ENCODE results near the gene GDF11.
"Not testable (repeated sequence)": the region's sequence is repeated elsewhere in the genome, so short reads cannot be mapped to it uniquely, and the experiment has no call there.

The GDF11 gene

GRCh38 chr12:55743406-55744339 is 751 bp downstream of the GDF11 start:
- peak; percentile 37 for DNase-seq

- DNase-seq = no peak
Observed at GRCh38 chr12:55744340-55745030, 1.6 kb downstream of the GDF11 start.

DNA sequence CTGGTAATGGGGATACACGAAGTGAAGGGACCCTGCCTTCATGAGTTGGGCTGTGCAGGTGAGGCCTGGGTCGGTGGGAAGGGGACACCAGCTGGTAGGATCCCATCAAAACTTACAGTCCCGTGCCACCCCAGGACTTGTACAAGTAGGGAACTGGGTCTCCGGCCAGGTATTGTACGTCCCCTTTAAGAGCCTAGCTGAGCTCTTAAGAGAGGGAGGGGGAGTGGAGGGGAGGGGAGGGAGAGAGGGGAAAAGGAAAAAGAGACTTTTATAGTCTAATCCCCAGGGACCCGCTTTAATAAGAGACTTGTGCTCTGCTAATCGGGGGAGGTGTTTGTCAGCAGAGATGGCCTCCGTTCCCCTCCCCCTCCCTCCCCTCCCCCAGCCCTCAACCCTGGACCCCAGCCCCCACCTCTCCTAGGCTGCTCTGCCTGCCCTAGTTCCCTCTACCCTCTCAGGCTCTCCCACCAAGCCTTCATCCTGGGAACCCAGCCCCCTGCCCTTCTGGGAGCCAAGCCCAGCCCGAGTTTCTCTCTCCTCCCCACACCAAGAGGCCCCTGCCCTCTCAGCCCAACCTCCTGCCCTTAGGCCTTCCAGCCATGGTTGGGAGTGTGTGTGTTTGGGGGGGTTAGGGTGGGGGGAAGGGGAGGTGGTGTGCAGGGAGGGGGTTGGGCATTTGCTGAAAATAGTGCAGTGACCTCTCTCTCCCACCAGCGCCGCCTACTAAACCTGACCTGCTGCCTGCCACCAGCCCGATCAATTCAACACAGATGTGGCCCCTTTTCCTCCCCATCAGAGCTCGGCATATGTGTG is 2.6 kb downstream of the GDF11 start:
- no peak for DNase-seq

- DNase-seq = no peak
Observed at GRCh38 chr12:55746174-55746912, 3.4 kb downstream of the GDF11 start.

- DNase-seq = no peak
Observed at GRCh38 chr12:55746913-55747231, 4.0 kb downstream of the GDF11 start.

DNA sequence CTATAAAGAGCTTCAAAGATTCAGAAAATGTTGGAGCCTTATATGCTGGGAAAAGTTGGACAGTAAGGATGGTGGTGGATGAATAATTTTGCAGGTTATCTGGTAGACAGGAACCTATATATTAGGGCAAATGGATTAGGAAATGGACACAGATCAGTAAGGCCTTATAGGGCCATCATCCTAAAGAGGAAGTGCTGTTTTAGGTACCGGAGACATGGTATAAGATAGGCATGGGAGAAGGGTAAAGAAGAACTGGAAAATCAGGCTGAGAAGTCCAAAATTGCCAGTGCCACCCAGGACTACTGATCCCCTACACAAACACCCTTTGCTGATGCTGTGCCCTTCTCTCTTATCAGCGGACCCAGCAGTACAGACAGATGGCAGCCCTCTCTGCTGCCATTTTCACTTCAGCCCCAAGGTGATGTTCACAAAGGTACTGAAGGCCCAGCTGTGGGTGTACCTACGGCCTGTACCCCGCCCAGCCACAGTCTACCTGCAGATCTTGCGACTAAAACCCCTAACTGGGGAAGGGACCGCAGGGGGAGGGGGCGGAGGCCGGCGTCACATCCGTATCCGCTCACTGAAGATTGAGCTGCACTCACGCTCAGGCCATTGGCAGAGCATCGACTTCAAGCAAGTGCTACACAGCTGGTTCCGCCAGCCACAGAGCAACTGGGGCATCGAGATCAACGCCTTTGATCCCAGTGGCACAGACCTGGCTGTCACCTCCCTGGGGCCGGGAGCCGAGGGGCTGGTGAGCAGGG is 5.5 kb downstream of the GDF11 start:
- DNase-seq = no peak

DNA sequence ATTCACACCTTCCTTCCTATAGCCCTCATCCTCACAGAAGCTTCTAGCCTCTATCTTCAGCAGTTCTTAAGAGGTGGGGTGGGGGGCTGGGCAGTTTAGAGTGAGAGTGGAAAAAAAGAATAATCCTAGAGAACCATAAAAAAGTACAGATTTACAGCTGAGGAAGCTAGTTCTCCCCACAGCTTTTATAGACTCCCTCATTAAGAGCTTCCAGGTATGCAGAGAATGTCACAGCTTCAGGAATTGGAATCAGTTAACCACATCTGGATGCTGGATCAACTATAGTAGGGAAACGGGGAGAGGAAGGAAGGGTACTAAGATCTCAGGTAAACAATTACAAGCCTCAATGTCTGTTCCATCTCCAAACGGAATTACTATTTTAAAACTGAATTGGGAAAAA is 12.3 kb downstream of the GDF11 start:
- DNase-seq = no peak

- no peak for DNase-seq
Observed at GRCh38 chr12:55757701-55758100, 14.8 kb downstream of the GDF11 start.

DNA sequence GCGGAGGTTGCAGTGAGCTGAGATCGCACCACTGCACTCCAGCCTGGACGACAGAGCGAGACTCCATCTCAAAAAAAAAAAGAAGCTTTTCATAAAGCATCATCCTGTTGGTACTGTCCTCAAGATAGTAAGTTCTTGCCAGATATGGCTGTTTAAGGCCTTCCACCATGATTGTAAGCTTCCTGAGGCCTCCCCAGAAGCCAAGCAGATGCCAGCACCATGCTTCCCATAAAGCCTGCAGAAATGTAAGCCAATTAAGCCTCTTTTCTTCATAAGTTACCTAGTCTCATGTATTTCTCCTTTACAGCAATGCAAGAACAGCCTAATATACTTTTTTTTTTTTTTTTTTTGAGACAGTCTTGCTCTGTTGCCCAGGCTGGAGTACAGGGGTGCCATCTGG is 15.7 kb downstream of the GDF11 start:
- DNase-seq = not testable (repeated sequence)

DNA sequence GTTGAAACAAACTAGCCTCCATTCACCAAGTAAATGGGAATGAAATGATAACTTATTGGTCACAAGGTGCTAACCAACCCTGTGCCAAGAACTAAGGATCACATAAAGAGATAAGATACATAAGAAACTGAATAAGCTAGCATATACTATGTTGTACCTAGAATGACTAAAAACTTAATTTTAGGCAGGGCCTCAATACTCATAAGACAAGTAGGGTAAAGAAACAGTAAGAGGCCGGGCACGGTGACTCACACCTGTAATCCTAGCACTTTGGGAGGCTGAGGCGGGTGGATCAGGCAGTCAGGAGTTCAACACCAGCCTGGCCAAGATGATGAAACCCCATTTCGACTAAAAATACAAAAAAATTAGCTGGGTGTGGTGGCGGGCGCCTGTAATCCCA is 17.7 kb downstream of the GDF11 start:
- DNase-seq = no peak

DNA sequence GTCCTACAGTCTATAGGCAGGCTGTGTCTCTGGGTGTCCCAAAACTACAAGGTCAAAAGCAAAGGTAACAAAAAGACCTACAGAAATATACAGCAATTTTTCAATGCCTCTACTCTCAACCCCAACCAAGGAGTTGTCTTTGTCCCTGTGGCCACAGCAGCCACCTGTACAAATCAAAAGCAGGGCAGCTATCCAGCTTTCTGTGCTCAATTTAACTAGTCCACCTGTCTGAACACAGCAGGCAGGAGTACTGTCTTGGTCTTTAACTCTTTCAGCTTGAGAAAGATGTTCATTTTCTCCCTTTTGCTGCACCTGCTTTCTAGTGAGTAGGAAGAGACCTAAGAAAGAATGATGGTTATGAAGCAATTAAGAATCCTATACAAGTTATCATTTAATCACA is 19.7 kb downstream of the GDF11 start:
- no peak for DNase-seq

DNA sequence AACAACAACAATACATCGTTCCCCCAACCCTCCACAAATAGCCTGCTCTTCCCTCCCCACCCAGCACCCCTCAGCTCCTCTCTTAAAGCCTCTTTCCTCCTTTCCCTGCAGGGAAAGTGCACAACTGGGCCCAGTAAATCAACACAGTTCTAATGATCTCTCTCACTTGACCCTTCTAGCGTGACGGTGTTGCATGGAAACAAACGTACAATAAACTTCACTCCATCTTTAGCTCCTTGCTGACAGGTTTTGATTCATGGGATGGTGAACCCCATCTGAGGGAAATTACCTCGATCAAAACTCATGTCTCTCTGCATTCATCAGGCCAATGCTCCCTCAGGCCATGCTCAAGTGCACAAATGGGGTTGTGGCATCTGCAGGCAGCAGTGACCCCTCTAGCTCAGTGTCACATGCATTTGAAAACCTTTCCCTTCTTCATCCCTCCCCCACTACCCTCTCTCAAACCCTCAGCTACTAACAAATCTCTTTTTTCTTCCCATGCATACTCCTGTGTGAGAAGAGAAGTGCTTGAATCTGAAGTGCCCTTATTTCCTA is 22.9 kb downstream of the GDF11 start:
- DNase-seq = no peak

DNA sequence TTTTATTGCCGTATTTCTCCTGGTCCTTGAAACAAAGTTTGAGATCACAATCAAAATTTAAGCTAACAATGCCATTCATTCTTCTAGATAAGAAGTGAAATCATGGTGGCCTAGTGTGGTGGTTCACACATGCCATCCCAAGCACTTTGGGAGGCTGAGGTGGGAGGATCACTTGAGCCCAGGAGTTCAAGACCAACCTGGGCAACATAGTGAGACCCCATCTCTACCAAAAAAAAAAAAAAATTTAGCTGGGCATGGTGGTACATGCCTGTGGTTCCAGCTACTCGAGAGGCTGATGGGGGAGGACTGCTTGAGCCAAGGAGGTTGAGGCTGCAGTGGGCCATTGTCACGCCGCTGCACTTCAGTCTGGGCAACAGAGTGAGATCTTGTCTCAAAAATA is 24.2 kb downstream of the GDF11 start:
- no peak for DNase-seq

DNA sequence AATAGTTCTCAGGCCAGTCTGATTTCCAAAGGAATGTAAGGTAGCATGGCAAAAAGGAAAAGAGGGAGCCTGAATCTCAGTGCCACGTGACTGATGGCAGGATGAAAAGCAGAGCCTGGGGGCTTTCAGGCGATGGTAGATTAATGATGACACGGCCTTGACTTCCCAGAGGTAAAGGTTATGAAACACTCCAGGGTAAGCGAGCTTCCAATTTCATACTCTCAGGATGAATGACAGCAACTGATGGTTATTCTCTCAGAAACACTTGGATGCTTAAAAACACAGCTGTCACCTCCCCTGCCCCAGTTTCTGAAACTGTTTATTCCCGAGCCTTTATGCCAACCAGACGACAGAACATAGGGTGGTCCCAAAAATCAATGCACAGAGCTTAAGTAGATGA is 28.8 kb downstream of the GDF11 start:
- DNase-seq = no peak

DNA sequence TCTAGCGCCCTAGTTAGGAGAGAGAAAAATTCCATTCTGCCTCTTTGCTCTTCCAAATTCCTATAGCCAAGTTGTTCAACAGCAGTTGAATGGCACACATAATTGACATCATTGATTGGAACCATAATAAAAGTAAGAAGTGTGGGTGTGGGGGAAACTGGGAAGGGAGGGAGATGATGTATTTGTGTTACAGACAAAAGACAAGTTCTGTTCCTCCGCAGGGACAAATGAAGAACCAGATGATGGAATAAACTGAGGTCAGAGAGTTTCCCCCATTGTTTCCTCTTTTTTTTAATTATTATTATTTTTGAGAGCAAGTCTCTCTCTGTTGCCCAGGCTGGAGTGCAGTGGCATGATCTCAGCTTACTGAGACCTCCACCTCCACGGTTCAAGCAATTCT is 34.9 kb downstream of the GDF11 start:
- no peak for DNase-seq

DNA sequence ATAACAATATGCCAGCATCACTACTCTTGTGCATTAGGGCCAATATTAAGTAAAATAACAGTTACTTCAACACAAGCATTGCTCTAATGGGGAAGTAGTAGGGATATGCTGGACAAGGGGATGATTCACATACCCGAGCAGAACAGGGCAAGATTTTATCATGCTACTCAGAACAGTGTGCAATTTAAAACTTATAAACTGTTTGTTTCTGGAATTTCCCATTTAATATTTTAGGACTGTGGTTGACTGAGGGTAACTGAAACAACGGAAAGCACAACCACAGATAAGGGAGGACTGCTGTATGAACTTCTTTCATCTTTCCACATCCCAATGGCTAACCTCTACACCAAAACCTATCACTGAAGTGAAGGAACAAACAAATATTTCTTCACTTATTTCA is 37.8 kb downstream of the GDF11 start:
- peak; percentile 13 for DNase-seq

GRCh38 chr12:55788546-55788945 is 45.6 kb downstream of the GDF11 start:
- DNase-seq = no peak

DNA sequence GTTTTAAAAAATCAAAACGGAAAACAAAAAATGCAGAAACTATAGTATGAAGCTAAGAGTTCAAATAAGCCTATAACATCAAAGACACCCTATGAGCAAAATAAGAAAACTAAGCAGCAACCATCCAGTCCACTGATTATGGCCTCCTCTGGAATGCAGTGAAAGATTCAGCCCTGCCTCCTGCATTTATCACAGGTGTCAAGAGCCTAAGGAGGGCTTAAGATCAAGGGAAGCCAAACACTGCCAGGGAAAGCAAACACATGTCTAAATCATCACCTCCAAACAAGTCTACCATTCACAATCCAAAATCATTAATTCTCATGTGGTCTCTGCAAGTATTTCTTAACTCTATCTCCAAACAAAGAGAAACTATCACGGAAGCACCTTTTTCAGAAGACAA is 46.2 kb downstream of the GDF11 start:
- no peak for DNase-seq

- DNase-seq = no peak
Observed at GRCh38 chr12:55789893-55790292, 47.0 kb downstream of the GDF11 start.

GRCh38 chr12:55795950-55796349 is 53.0 kb downstream of the GDF11 start:
- DNase-seq = no peak

DNA sequence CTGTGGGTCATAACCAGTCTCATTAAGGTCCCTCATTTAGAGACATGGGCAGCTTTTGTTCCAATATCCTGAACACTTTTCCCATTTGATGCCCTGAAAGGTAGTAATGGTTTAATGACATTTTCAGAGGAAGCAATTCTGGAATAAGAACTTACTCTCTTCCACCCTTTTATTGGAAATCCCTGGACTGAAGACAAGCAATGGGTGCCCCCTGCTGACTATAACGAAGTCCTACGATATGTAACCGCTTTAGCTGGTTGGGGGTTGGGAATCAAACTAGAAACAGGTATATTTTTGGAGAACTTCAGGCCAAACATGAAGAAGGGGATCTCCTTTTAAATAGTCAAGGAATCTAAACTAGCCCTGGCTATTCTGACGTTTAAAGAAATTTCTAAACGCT is 54.1 kb downstream of the GDF11 start:
- no peak for DNase-seq

DNA sequence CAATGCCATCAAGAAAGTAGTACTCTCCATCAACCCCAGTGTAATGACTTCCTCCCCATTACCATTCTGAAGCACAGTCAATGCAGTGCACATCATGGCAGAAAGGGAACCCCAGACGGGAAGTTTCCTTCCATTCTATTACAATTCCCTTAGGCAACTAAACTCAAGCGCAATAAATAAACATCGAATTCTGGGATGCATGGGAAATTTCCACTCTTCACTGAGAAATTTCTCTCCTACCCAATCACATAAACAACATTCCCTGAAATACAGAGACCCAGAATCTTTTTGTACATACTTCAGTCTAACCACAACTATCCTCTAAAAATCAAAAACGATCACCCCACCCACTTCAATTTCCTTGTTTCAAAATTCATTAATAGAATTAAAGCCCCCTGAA is 54.6 kb downstream of the GDF11 start:
- no peak for DNase-seq

Data from GF-D8 (cell line).